CD4-positive, alpha-beta T cell (primary cell): ENCODE measurements around the gene KCNMB2. TPM values are rescaled to one million over a fixed set of nuclear protein-coding genes. Genes with fewer than 3 reads are reported as not detected.

ENCODE experiments used
- ATAC-seq: fragments of 200-7000 bp; cut with Tn5 transposase; one replicate; pipeline ENCODE4 v1.10.0; 2022; ENCODE audit warnings: mild to moderate bottlenecking; ENCODE audit not compliant: poor library complexity
- CTCF ChIA-PET: fragments of 350-600 bp; sonication (Branson Sonifier 250); formaldehyde crosslinking; loops from one replicate; lab custom pipeline; 2021; ENCODE audit warnings: antibody characterized with exemption, inconsistent platforms; lab: Charles Lee
- POLR2A ChIA-PET: fragments of 350-600 bp; sonication (Branson Sonifier 250); formaldehyde crosslinking; loops from one replicate; lab custom pipeline; 2021; ENCODE audit warnings: antibody characterized with exemption, inconsistent platforms; lab: Charles Lee
- DNase-seq, 14 experiments: peaks; one replicate each; pipeline ENCODE4 v3.0.0-alpha.2; 2013 to 2020; ENCODE audit warnings: mixed read lengths in 2 of 14
- H3K27ac ChIP-seq, 2 donors: one replicate each; pipeline versions ENCODE4 v1.5.1 to v1.7.0; 2013; ENCODE audit warnings: low read length in 2 of 2, low read depth in 1 of 2, mild to moderate bottlenecking in 1 of 2
- H3K27me3 ChIP-seq, 2 experiments: 1 replicate in 1 of 2; 2 replicates in 1 of 2; pipeline versions ENCODE4 v1.6.1 to v1.7.0; 2013; ENCODE audit warnings: low read length in 2 of 2, control low read depth in 1 of 2, mild to moderate bottlenecking in 1 of 2, moderate library complexity in 1 of 2; ENCODE audit not compliant: insufficient read depth in 2 of 2, control insufficient read depth in 1 of 2
- H3K36me3 ChIP-seq: one replicate; pipeline ENCODE4 v1.6.1; 2013; ENCODE audit warnings: low read length, control low read depth; ENCODE audit not compliant: insufficient read depth
- H3K4me1 ChIP-seq: one replicate; pipeline ENCODE4 v1.6.1; 2013; ENCODE audit warnings: low read length, control low read depth; ENCODE audit not compliant: insufficient read depth
- H3K4me3 ChIP-seq: one replicate; pipeline ENCODE4 v1.5.1; 2013; ENCODE audit warnings: mild to moderate bottlenecking, low read length, moderate library complexity
- H3K9me3 ChIP-seq, 2 experiments: 1 replicate in 1 of 2; 2 replicates in 1 of 2; pipeline versions ENCODE4 v1.6.1 to v1.7.0; 2013; ENCODE audit warnings: low read length in 2 of 2, mild to moderate bottlenecking in 2 of 2, control low read depth in 1 of 2, moderate library complexity in 1 of 2; ENCODE audit not compliant: control insufficient read depth in 1 of 2, insufficient read depth in 1 of 2
- H3K27ac Mint-ChIP-seq: one replicate; pipeline ENCODE4 v1.8.0; 2020; ENCODE audit warnings: mixed read lengths
- H3K27me3 Mint-ChIP-seq: one replicate; pipeline ENCODE4 v1.8.0; 2021; ENCODE audit warnings: mixed read lengths
- H3K36me3 Mint-ChIP-seq: one replicate; pipeline ENCODE4 v1.8.0; 2021; ENCODE audit warnings: low read depth, mixed read lengths
- H3K4me1 Mint-ChIP-seq: one replicate; pipeline ENCODE4 v1.8.0; 2021; ENCODE audit warnings: low read depth, mixed read lengths
- H3K4me3 Mint-ChIP-seq: one replicate; pipeline ENCODE4 v1.8.0; 2020; ENCODE audit warnings: mild to moderate bottlenecking, mixed read lengths
- H3K9me3 Mint-ChIP-seq: one replicate; pipeline ENCODE4 v1.8.0; 2020; ENCODE audit warnings: mixed read lengths
- intact Hi-C, 2 experiments: fragments of 100-400 bp; cut with DNase I in 1 of 2; cut with micrococcal nuclease in 1 of 2; formaldehyde crosslinking; loops; one replicate each; pipeline versions ENCODE4 v1.15.1 to v1.9.0; 2023 to 2025; cut with DNase I, micrococcal nuclease
- total RNA-seq, 174 experiments: library from RNA in 2 of 174; stranded (reverse) in 2 of 174; gene quantifications; one replicate each; pipeline ENCODE4 v1.2.3 and lab custom pipeline; 2021 to 2026
- TF ChIP-seq, protein P1 (sequence below): fragments of 200-600 bp; IDR thresholded peaks from one replicate; pipeline ENCODE4 v1.8.0; 2022; ENCODE audit warnings: antibody characterized with exemption, mild to moderate bottlenecking

Gene KCNMB2
- total RNA-seq, 2 experiments from 2014 or later = not detected

- H3K9me3 Mint-ChIP-seq = no peaks in the 10 kb centered on the region
- ATAC-seq (no peak), DNase-seq (no peak)
- POLR2A ChIA-PET = no interaction called here
- H3K4me1 Mint-ChIP-seq = no peaks in the 10 kb centered on the region
- H3K4me3 ChIP-seq = no peak overlapping the region
- no peak overlapping the region for H3K27ac ChIP-seq
- no peak overlapping the region for H3K27ac Mint-ChIP-seq
- TF ChIP-seq, protein P1, sequence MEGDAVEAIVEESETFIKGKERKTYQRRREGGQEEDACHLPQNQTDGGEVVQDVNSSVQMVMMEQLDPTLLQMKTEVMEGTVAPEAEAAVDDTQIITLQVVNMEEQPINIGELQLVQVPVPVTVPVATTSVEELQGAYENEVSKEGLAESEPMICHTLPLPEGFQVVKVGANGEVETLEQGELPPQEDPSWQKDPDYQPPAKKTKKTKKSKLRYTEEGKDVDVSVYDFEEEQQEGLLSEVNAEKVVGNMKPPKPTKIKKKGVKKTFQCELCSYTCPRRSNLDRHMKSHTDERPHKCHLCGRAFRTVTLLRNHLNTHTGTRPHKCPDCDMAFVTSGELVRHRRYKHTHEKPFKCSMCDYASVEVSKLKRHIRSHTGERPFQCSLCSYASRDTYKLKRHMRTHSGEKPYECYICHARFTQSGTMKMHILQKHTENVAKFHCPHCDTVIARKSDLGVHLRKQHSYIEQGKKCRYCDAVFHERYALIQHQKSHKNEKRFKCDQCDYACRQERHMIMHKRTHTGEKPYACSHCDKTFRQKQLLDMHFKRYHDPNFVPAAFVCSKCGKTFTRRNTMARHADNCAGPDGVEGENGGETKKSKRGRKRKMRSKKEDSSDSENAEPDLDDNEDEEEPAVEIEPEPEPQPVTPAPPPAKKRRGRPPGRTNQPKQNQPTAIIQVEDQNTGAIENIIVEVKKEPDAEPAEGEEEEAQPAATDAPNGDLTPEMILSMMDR = no peak
- peaks cover 7% of the 10 kb centered on the region for H3K27me3 Mint-ChIP-seq
- H3K27me3 ChIP-seq = no peaks in the 10 kb centered on the region
- intact Hi-C loops = no loop called here
- CTCF ChIA-PET = interaction anchor here (1.3 kb wide), 1 partner anchor 8 kb away, joined by 3 read pairs; no protein-coding TSS in a partner anchor
- no peaks in the 10 kb centered on the region for H3K4me1 ChIP-seq
- no peaks in the 10 kb centered on the region for H3K36me3 ChIP-seq
- H3K36me3 Mint-ChIP-seq = no peaks in the 10 kb centered on the region
- H3K9me3 ChIP-seq = peaks cover 0 to 5% of the 10 kb centered on the region in 2 experiments
- no peak overlapping the region for H3K4me3 Mint-ChIP-seq
These were observed 44.5 kb upstream of the KCNMB2 start for GRCh38 chr3:178491751-178492150.

- no peaks in the 10 kb centered on the region for H3K27me3 ChIP-seq
- Mint-ChIP-seq H3K4me3 (no peak overlapping the region), H3K36me3 (no peaks in the 10 kb centered on the region), H3K27me3 (peaks cover 7% of the 10 kb centered on the region), H3K9me3 (no peaks in the 10 kb centered on the region), H3K4me1 (no peaks in the 10 kb centered on the region), H3K27ac (no peak overlapping the region)
- no peak for ATAC-seq
- no peak overlapping the region for H3K4me3 ChIP-seq
- ChIA-PET POLR2A (no interaction called here), CTCF (no interaction called here)
- H3K9me3 ChIP-seq = peaks cover 0 to 5% of the 10 kb centered on the region in 2 experiments
- H3K36me3 ChIP-seq = no peaks in the 10 kb centered on the region
- no peak for DNase-seq
- intact Hi-C loops = no loop called here
- TF ChIP-seq, protein P1 = no peak
- H3K4me1 ChIP-seq = no peaks in the 10 kb centered on the region
- no peak overlapping the region for H3K27ac ChIP-seq
These were observed 43.7 kb upstream of the KCNMB2 start for GRCh38 chr3:178492491-178492890.

GRCh38 chr3:178494386-178494785 lies 41.9 kb upstream of the KCNMB2 start:
- Mint-ChIP-seq H3K9me3 (no peaks in the 10 kb centered on the region), H3K4me1 (no peaks in the 10 kb centered on the region), H3K27ac (no peak overlapping the region), H3K4me3 (no peak overlapping the region), H3K27me3 (peaks cover 5% of the 10 kb centered on the region), H3K36me3 (no peaks in the 10 kb centered on the region)
- ATAC-seq (no peak), DNase-seq (no peak)
- ChIA-PET POLR2A (no interaction called here), CTCF (no interaction called here)
- Histone ChIP-seq H3K9me3 (peaks cover 0 to 5% of the 10 kb centered on the region in 2 experiments), H3K27ac (no peak overlapping the region), H3K4me1 (no peaks in the 10 kb centered on the region), H3K4me3 (no peak overlapping the region), H3K36me3 (no peaks in the 10 kb centered on the region), H3K27me3 (no peaks in the 10 kb centered on the region)
- TF ChIP-seq, protein P1 = no peak
- intact Hi-C loops = no loop called here
